Fibroblast of lung (primary cell): Measurements from ENCODE around the gene SETBP1.

Source experiments
- CTCF ChIP-seq, 2 donors: IDR thresholded peaks in 1 of 2; conservative IDR thresholded peaks in 1 of 2; 1 replicate in 1 of 2; 2 replicates in 1 of 2; pipeline ENCODE4 v1.5.1; 2011 to 2012; ENCODE audit warnings: low read length in 2 of 2, control low read depth in 1 of 2, inconsistent platforms in 1 of 2, low read depth in 1 of 2, mild to moderate bottlenecking in 1 of 2
- EZH2 ChIP-seq: IDR thresholded peaks from 2 replicates; pipeline ENCODE4 v1.5.1; 2012; ENCODE audit warnings: low read length, control low read depth, mild to moderate bottlenecking; ENCODE audit errors: missing control alignments

- TF ChIP-seq CTCF (conservative IDR thresholded peaks at IDR 0.05 in 1 of 2, IDR thresholded peaks at IDR 0.05 in 1 of 2; ENCODE audit: low read depth in 1 of 2, low read length in 2 of 2): no peak
- TF ChIP-seq EZH2: no peak
These were observed 26.1 kb upstream of the SETBP1 start for GRCh38 chr18:44654573-44654972.
